T1000 (cell line): Measurements from ENCODE around the gene GATAD2A.
"Not testable (repeated sequence)": the region's sequence is repeated elsewhere in the genome, so short reads cannot be mapped to it uniquely, and the experiment has no call there.

ENCODE experiments used
- DNase-seq: peaks from one replicate; lab custom pipeline; 2025; ENCODE audit warnings: mixed read lengths; lab: John Stamatoyannopoulos, UW

The GATAD2A gene, protein sequence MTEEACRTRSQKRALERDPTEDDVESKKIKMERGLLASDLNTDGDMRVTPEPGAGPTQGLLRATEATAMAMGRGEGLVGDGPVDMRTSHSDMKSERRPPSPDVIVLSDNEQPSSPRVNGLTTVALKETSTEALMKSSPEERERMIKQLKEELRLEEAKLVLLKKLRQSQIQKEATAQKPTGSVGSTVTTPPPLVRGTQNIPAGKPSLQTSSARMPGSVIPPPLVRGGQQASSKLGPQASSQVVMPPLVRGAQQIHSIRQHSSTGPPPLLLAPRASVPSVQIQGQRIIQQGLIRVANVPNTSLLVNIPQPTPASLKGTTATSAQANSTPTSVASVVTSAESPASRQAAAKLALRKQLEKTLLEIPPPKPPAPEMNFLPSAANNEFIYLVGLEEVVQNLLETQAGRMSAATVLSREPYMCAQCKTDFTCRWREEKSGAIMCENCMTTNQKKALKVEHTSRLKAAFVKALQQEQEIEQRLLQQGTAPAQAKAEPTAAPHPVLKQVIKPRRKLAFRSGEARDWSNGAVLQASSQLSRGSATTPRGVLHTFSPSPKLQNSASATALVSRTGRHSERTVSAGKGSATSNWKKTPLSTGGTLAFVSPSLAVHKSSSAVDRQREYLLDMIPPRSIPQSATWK

DNA sequence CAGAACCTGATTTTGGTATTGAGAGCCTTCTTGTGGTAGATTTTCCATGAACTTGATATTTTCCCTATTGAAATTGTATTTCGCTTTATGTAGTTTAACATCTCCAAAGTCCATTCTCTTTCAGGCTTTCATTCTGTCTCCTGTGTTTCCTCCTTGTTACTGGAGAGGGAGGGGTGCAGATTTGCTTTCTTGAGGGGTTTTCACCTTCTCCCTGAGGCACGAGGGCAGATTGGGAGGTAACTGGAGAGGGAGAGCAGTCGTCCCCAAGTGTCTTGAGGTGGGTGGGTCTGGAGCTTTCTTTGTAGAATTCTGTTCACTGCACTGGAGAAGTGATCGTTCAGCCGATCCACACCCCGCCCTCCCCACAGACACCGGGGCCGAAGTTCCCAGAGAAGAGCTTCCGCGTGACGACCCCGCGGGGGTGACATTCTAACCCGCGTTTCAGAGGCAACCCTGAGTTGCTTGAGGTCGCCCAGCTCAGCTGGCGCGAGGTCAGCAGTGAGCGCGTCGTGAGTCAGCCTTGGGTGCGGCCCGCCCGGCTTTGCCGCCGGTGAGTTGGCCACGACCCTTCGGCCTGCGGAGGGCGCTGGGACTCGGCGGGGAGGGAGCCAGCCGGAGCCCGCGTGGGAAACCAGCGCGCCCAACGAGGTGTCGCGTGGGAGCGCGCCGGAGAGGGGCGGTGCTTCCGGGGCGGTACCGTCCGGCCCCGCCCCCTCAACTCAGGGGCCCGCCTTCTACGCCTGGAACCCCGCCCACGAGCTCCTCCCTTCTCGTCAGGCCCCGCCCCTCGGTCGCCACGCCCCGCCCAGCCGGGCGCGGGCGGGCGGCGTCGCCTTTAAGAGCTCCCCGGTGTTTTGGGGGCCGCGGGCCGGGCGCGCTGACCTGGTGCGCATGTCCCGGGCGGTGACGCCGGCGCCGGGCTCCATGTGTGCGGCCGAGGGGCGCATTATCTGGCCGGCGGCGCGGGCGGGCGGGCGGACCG is at the start of gene GATAD2A:
Gene GATAD2A, plus strand, starts transcription at position 797 of the 982 bp plus-strand sequence. CDS start 59,671 bp downstream, outside the sequence.
- DNase-seq: peak; percentile 98

DNA sequence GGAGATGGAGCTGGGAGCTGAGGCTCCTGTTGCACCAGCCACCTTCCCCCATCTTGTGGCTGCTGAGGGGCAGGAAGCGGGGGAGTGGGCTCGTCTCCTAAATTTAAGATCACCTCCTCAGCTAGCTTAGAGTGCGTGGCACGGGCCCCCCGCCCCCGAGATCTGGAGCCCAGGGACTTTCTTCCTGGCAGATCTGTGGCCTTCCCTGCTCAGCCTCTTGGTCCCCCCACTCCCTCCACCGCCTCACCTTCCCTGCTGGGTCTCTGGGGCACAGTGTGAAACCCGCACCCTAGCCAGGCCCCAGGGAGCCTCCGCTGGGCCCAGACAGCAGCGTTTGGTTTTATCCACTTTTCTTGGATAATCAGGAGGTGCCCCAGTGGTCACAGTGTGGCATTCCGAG is 49.0 kb upstream of the GATAD2A start:
- DNase-seq: no peak

DNA sequence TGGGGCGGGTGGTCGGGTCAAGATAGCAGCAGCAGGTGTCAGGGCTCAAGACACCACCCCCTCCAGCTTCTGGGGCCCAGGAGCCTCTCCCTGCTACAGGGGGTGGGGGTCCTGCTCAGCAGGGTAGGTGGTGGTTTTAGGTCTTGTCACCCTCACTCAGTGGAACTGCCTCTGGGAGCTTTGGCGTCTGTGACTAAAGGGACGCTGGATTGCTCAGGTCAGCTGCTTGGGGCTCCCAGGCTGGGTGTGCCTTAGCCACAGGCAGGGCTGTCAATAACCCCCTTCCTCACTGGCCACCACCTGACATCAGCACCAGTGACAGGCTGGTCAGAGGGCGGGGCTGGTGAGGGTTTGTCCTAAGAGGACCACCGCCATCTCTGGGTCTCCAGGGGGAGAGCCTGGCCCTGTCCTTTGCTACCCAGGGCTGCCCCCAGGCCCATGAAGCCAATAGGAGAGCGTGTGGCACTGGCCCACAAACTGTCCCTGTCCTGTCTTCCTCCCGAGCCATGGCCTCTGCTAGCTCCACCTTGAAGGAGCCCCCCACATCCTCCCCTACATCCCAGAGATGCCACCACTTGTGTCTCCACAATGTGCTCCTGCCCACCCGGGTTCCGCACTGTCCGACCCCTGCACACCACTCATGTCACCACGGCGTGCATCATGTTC is 48.4 kb upstream of the GATAD2A start:
- no peak for DNase-seq

GRCh38 chr19:19361075-19361594 is 44.3 kb upstream of the GATAD2A start:
- peak; percentile 46 for DNase-seq

GRCh38 chr19:19362075-19362474 is 43.4 kb upstream of the GATAD2A start:
- no peak for DNase-seq

DNA sequence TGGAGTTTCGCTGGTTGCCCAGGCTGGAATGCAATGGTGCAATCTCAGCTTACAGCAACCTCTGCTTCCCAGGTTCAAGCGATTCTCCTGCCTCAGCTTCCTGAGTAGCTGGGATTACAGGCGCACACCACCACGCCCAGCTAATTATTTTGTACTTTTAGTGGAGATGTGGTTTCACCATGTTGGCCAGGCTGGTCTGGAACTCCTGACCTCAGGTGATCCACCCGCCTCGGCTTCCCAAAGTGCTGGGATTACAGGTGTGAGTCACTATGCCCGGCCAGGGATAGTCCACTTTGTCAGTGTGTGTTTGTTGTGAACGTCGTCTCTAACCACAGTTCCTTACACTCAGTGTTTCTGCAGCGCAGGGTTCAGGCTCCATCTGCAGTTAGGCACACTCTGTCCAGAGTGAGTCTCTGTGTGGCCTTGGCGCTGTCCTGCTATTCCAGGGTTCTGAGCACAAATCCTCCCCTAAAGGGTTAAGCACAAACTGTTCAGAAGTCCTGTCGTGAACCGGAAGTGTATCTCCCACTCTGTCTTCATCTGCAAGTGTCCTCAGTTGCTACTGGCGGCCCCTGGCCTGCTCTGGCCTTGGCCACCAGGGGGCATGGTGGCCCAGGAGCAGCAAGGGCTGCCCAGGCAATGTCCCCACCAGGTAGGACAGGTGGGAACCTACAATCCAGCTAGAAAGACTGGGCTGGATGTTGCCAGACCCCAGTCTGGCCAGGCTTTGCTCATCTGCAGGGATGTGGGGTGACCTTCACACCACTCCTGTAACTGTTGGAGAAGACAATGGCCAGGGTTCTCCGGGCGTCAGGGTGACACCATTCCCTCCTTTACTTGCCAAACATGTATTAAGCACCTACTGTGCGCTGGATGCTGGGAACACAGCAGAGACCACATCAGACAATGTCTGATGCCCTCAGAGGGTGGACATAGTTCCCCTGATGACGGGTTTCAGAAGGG is 38.8 kb upstream of the GATAD2A start:
- DNase-seq: peak; percentile 28

- no peak for DNase-seq
Measured at GRCh38 chr19:19368087-19368486, 37.4 kb upstream of the GATAD2A start.

DNA sequence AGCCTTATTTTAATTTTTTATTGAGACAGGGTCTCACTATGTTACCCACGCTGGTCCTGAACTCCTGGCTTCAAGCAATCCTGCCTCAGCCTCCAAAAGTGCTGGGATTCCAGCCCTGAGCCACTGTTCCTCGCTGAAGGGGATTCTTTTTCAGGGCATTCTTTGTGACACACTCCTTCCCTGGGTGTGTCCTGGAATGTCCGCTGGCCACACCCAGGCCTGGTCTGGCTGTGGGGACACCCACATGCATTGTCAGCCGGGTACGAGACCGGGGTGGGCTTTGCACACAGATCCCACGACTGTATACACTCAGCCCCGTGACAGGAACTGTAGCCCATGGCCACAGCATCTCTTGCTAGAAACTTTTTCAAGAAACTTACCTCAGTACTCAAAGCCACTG is 34.4 kb upstream of the GATAD2A start:
- no peak for DNase-seq

DNA sequence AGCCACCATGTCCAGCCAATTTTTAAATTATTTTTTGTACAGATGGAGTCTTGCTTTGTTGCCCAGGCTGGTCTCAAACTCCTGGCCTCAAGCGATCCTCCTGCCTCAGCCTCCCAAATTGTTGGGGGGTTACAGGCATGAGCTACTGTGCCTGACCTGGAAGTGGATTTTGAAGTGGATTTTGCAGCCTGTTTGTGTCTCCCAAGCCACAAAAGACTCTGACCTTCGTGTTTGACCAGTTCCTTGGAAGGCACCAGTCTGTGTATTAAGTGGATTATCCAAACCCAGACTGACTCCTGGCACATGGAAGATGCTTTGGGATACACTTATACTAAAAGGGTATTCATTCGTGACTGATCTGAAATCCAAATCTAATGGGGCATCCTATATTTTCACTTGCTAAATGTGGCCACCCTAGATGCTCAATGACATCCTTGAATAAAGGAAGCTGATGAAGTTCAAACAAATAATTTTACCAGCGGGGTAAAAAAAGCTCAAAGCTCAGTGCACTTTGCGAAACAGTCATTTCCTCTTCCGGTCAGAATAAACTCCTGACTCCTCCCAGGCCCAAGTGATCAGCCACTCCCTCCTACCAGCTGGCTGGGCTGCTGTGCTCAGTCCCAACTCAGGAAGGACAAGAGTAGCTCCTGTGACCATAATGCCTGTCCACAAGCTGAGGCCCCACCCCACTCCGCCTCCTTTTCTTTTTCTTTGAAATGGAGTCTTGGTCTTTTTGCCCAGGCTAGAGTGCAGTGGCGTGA is 32.6 kb upstream of the GATAD2A start:
- no peak for DNase-seq

- DNase-seq: no peak
Measured at GRCh38 chr19:19379527-19379926, 25.9 kb upstream of the GATAD2A start.

GRCh38 chr19:19380316-19380715 is 25.2 kb upstream of the GATAD2A start:
- DNase-seq: not testable (repeated sequence)

DNA sequence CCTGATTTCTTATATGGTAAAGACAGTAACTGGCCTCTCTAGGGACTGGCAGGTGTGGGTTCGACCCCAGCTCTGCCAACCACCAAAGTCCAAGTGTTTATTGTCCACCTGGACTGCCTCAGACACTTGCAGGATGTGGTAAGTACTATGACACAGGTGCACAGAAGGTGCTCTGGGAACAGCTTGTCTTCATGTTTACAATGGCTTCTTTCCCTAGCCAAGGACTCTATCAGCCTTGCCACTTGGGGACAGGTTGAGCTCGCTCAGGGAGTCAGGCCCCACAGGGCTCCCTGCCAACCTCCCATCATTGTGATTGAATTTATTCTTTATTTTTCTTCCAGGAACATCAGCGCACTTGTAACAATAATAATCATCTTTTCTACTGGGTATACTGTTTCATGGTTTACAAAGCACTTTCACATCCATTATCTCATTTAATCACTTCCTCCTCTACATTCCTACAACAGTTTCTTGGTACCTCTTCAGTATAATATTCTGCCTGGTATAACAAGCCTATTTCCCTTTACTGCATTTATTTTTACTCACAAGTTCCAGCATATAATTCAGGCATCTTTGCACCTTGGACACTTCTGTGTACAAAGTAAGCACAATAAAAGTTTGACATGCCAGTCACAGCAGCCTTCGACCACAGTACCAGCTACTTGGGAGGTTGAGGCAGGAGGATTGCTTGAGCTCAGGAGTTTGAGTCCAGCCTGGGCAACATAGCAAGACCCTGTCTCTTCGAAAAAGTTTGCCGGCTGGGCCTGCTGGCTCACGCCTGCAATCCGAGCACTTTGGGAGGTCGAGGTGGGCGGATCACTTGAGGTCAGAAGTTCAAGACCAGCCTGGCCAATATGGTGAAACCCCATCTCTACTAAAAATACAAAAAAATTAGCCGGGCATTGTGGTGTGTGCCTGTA is 24.2 kb upstream of the GATAD2A start:
- DNase-seq: no peak

DNA sequence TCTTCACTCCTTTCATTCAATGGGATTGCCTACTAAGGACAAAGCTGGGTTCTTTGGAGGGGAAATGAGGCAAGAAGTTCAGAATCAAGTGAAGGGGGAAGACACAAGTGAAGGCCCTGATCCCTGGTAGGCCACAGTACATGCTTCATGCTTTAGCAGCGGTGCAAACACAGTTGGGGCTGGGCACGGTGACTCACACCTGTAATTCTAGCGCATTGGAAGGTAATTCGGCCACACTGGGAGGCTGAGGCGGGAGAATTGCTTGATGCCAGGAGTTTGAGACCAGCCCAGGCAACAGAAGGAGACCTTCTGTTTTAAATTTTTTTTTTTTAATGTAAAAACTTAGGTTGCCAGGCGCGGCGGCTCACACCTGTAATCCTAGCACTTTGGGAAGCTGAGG is 23.4 kb upstream of the GATAD2A start:
- no peak for DNase-seq

DNA sequence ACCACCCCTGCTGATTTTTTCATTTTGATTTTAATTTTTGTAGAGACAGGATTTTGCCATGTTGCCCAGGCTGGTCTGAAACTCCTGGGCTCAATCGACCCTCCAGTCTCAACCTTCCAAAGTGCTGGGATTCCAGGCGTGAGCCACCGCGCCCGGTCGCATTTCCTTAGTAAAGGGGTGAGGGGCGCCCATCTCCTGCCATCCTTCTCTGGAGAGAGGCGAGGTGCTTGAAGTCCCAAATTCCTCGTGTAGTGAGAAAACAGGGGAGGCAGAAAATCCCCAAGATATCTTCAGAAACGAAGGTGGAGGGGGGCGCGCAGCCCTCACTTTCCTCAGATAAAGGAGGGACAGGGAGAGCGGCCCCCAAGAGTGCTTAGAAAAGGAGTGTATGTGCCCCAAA is 21.0 kb upstream of the GATAD2A start:
- no peak for DNase-seq

GRCh38 chr19:19385131-19385895 is 20.2 kb upstream of the GATAD2A start:
- DNase-seq: peak; percentile 99

DNA sequence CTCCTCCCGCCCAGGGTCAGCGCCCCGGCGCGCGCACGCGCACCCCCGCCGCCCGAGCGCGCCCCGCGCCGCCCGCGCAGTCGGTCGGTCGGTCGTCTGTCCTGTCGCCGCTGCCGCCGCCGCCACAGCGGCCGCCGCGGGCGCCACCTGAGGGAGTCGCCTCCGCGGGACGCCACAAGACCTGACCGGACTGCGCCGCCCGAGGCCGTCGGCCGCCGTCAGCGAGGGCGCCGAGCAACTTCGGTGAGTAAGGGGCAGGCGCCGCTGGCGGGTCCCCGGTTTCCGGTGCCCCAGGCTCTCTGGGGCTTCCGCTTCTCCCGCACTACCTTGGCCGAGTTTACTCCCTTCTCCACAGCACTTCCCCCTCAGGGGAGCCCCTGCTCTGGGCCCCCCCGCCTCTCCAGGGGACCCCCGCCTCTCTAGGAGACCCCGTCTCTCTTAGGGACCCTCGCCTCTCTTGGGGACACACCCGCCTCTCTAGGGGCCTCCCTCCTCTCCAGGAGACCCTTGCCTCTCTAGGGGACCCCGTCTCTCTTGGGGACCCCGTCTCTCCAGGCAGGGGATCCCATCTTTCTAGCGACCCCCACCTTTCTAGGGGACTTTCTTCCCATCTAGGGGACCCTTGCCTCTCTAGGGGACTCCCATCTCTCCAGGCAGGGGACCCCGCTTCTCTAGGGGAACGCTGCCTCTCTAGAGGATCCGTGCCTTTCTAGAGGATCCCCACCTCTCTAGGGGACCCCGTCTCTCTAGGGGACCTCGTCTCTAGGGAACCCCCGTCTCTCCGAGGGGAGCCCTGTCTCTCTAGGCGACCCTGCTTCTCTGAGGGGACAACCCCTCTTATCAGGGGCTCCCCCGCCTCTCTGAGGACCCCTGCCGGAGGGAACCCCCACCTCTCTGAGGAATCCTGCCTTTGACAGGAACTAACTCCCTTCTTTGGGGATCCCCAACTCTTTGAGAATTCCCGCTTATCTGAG is 19.3 kb upstream of the GATAD2A start:
- DNase-seq: no peak
